22Rv1 (cell line): ENCODE data around the gene PPP2R3A.
"Not testable (repeated sequence)": the region's sequence is repeated elsewhere in the genome, so short reads cannot be mapped to it uniquely, and the experiment has no call there.

ENCODE experiments used
- H3K27ac ChIP-seq: fragments of 450-650 bp; 2 replicates; pipeline ENCODE4 v1.5.1; 2017
- CTCF ChIP-seq: fragments of 450-650 bp; IDR thresholded peaks from 2 replicates; pipeline ENCODE4 v1.5.1; 2017; ENCODE audit warnings: mild to moderate bottlenecking
- ZFX ChIP-seq: fragments of 450-650 bp; IDR thresholded peaks from 2 replicates; pipeline ENCODE4 v1.6.1; 2017; ENCODE audit warnings: antibody characterized with exemption, borderline replicate concordance

PPP2R3A gene

GRCh38 chr3:135924506-135924905 is 41.0 kb upstream of the PPP2R3A start:
- H3K27ac ChIP-seq, result no peak overlapping the region
- TF ChIP-seq CTCF (no peak), ZFX (no peak)

GRCh38 chr3:135926664-135927063 is 38.9 kb upstream of the PPP2R3A start:
- TF ChIP-seq CTCF (no peak), ZFX (no peak)
- no peak overlapping the region for H3K27ac ChIP-seq

GRCh38 chr3:135927155-135927554 is 38.4 kb upstream of the PPP2R3A start:
- H3K27ac ChIP-seq, result no peak overlapping the region
- TF ChIP-seq ZFX (no peak), CTCF (no peak)

- TF ChIP-seq ZFX (no peak), CTCF (no peak)
- H3K27ac ChIP-seq, result no peak overlapping the region
Measured at GRCh38 chr3:135929670-135930069, 35.9 kb upstream of the PPP2R3A start.

GRCh38 chr3:135930255-135930654 is 35.3 kb upstream of the PPP2R3A start:
- no peak for TF ChIP-seq ZFX
- TF ChIP-seq CTCF, result no peak
- H3K27ac ChIP-seq, result no peak overlapping the region

GRCh38 chr3:135935171-135935570 is 30.4 kb upstream of the PPP2R3A start:
- H3K27ac ChIP-seq, result not testable (repeated sequence)

GRCh38 chr3:135937766-135938165 is 27.8 kb upstream of the PPP2R3A start:
- H3K27ac ChIP-seq, result not testable (repeated sequence)

GRCh38 chr3:135944831-135945230 is 20.7 kb upstream of the PPP2R3A start:
- no peak overlapping the region for H3K27ac ChIP-seq
- TF ChIP-seq CTCF (no peak), ZFX (no peak)
